GM23338 (cell line): ENCODE measurements around the gene SAMD10. TPM values are rescaled to one million over a fixed set of nuclear protein-coding genes. Genes with fewer than 3 reads are reported as not detected.

ENCODE experiments used
- ATAC-seq: fragments of 200-7000 bp; cut with Tn5 transposase; 3 replicates; pipeline ENCODE4 v1.9.1; 2020
- DNase-seq: peaks from one replicate; pipeline ENCODE4 v3.0.0-alpha.2; 2015; ENCODE audit warnings: low spot score
- H2AFZ ChIP-seq: fragments of 200-600 bp; sonication (generic); 2 replicates; pipeline ENCODE4 v1.8.0; 2016; ENCODE audit warnings: antibody characterized with exemption, mild to moderate bottlenecking, moderate library complexity
- H3F3A ChIP-seq: fragments of 200-600 bp; sonication (generic); replicated peaks from 2 replicates; pipeline ENCODE4 v1.8.0; 2017; ENCODE audit warnings: antibody characterized with exemption, mixed run types, low read depth
- H3K27ac ChIP-seq: fragments of 200-600 bp; sonication (generic); 2 replicates; pipeline ENCODE4 v1.6.1; 2016; ENCODE audit warnings: low read depth
- H3K27me3 ChIP-seq: fragments of 200-600 bp; sonication (generic); 2 replicates; pipeline ENCODE4 v1.8.0; 2016; ENCODE audit warnings: mild to moderate bottlenecking, mixed run types, moderate library complexity; ENCODE audit not compliant: insufficient read depth
- H3K36me3 ChIP-seq: fragments of 200-600 bp; sonication (generic); 2 replicates; pipeline ENCODE4 v1.8.0; 2016; ENCODE audit warnings: mild to moderate bottlenecking; ENCODE audit not compliant: insufficient read depth
- H3K4me1 ChIP-seq: fragments of 200-600 bp; sonication (generic); 2 replicates; pipeline ENCODE4 v1.8.0; 2016; ENCODE audit warnings: mild to moderate bottlenecking, moderate library complexity; ENCODE audit not compliant: insufficient read depth
- H3K4me2 ChIP-seq: fragments of 200-600 bp; sonication (generic); 2 replicates; pipeline ENCODE4 v1.7.1; 2017; ENCODE audit warnings: mixed run types
- H3K4me3 ChIP-seq: fragments of 200-600 bp; sonication (generic); 2 replicates; pipeline ENCODE4 v1.6.1; 2016; ENCODE audit warnings: mixed run types
- H3K79me2 ChIP-seq: fragments of 200-600 bp; sonication (generic); replicated peaks from 2 replicates; pipeline ENCODE4 v1.8.0; 2017; ENCODE audit warnings: mild to moderate bottlenecking; ENCODE audit not compliant: insufficient read depth
- H3K9me2 ChIP-seq: fragments of 200-600 bp; sonication (generic); 2 replicates; pipeline ENCODE4 v1.8.0; 2017; ENCODE audit not compliant: insufficient read depth
- H4K20me1 ChIP-seq: fragments of 200-600 bp; sonication (generic); replicated peaks from 2 replicates; pipeline ENCODE4 v1.8.0; 2017; ENCODE audit warnings: mild to moderate bottlenecking; ENCODE audit not compliant: insufficient read depth
- H3K27ac Mint-ChIP-seq: 2 replicates; pipeline ENCODE4 v1.8.0; 2020; ENCODE audit warnings: inconsistent platforms, mild to moderate bottlenecking, moderate library complexity, mixed read lengths
- H3K27me3 Mint-ChIP-seq: 3 replicates; pipeline ENCODE4 v1.8.0; 2022; ENCODE audit warnings: low read depth, mild to moderate bottlenecking, moderate library complexity, mixed read lengths, inconsistent platforms; ENCODE audit not compliant: insufficient read depth, poor library complexity
- H3K36me3 Mint-ChIP-seq: 3 replicates; pipeline ENCODE4 v1.8.0; 2021; ENCODE audit warnings: low read depth, mild to moderate bottlenecking, inconsistent platforms, moderate library complexity, mixed read lengths
- H3K4me1 Mint-ChIP-seq: 3 replicates; pipeline ENCODE4 v1.8.0; 2020; ENCODE audit warnings: mild to moderate bottlenecking, inconsistent platforms, mixed read lengths
- H3K4me3 Mint-ChIP-seq: 3 replicates; pipeline ENCODE4 v1.8.0; 2021; ENCODE audit warnings: moderate library complexity, mild to moderate bottlenecking, inconsistent platforms, mixed read lengths
- H3K9me3 Mint-ChIP-seq: 3 replicates; pipeline ENCODE4 v1.8.0; 2020; ENCODE audit warnings: moderate library complexity, mild to moderate bottlenecking, inconsistent platforms, mixed read lengths
- EZH2 ChIP-seq: fragments of 200-600 bp; sonication (generic); IDR thresholded peaks from one replicate; pipeline ENCODE4 v1.8.0; 2017; ENCODE audit warnings: antibody characterized with exemption, mild to moderate bottlenecking, low read depth; ENCODE audit not compliant: unreplicated experiment
- ZNF331 ChIP-seq: fragments of 250-450 bp; sonication (Bioruptor Pico); IDR thresholded peaks from 2 replicates; pipeline ENCODE4 v1.5.0; 2020; ENCODE audit warnings: low read depth, mild to moderate bottlenecking, moderate library complexity
- polyA plus RNA-seq: library from polyadenylated mRNA; unstranded; fragments of >200 nt; fragmentation: Nextera tagmentation; extraction: Ambion mirVana; gene quantifications from 2 replicates; pipeline ENCODE4 v1.2.1, GENCODE V29; 2016
- total RNA-seq: library from RNA; depleted of rRNA; stranded (reverse); fragments of >200 nt; shearing (Covaris generic); gene quantifications from 2 replicates; pipeline ENCODE4 v1.2.3, GENCODE V29; 2014
- TF ChIP-seq, protein P1 (sequence below): fragments of 250-450 bp; sonication (Bioruptor Pico); IDR thresholded peaks from 2 replicates; pipeline ENCODE4 v1.5.0; 2020; ENCODE audit warnings: mild to moderate bottlenecking, moderate library complexity
- TF ChIP-seq, protein P2 (sequence below): IDR thresholded peaks from 2 replicates; pipeline ENCODE4 v1.6.1; 2016; ENCODE audit warnings: antibody characterized with exemption

The SAMD10 gene
- total and polyA plus RNA-seq, 2 experiments from 2014 or later: 2.1 to 7.3 TPM

DNA sequence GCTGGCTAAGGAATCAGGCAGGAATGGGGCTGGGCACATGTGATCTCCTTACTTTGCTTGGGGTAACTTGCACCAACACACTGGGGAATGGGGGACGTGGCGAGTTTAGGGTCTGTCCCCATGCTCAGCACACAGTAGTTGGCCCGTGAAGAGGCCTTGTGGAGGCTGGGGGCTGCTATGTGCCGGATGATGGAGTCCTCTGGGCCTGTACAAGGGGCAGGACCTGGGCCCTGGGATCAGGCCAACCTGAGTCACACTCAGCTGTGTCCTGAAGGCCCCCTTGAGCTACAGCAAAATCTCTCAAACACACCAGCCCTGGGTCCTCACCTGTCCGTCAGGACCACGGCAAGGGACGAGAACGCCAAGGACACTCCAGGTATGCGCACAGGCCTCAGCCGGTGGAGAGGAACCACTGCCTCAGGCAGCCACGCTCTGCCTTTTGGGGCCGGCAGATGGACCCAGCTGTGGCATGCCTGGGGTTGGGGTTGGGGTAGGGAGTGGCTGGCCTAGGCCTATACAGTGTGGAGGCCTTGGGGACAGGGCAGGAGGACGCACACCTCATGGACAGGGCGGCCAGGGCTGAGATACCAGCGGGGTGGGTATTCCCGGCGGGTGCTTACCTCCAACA lies 34.3 kb downstream of the SAMD10 start (continued):
- TF ChIP-seq, protein P1, sequence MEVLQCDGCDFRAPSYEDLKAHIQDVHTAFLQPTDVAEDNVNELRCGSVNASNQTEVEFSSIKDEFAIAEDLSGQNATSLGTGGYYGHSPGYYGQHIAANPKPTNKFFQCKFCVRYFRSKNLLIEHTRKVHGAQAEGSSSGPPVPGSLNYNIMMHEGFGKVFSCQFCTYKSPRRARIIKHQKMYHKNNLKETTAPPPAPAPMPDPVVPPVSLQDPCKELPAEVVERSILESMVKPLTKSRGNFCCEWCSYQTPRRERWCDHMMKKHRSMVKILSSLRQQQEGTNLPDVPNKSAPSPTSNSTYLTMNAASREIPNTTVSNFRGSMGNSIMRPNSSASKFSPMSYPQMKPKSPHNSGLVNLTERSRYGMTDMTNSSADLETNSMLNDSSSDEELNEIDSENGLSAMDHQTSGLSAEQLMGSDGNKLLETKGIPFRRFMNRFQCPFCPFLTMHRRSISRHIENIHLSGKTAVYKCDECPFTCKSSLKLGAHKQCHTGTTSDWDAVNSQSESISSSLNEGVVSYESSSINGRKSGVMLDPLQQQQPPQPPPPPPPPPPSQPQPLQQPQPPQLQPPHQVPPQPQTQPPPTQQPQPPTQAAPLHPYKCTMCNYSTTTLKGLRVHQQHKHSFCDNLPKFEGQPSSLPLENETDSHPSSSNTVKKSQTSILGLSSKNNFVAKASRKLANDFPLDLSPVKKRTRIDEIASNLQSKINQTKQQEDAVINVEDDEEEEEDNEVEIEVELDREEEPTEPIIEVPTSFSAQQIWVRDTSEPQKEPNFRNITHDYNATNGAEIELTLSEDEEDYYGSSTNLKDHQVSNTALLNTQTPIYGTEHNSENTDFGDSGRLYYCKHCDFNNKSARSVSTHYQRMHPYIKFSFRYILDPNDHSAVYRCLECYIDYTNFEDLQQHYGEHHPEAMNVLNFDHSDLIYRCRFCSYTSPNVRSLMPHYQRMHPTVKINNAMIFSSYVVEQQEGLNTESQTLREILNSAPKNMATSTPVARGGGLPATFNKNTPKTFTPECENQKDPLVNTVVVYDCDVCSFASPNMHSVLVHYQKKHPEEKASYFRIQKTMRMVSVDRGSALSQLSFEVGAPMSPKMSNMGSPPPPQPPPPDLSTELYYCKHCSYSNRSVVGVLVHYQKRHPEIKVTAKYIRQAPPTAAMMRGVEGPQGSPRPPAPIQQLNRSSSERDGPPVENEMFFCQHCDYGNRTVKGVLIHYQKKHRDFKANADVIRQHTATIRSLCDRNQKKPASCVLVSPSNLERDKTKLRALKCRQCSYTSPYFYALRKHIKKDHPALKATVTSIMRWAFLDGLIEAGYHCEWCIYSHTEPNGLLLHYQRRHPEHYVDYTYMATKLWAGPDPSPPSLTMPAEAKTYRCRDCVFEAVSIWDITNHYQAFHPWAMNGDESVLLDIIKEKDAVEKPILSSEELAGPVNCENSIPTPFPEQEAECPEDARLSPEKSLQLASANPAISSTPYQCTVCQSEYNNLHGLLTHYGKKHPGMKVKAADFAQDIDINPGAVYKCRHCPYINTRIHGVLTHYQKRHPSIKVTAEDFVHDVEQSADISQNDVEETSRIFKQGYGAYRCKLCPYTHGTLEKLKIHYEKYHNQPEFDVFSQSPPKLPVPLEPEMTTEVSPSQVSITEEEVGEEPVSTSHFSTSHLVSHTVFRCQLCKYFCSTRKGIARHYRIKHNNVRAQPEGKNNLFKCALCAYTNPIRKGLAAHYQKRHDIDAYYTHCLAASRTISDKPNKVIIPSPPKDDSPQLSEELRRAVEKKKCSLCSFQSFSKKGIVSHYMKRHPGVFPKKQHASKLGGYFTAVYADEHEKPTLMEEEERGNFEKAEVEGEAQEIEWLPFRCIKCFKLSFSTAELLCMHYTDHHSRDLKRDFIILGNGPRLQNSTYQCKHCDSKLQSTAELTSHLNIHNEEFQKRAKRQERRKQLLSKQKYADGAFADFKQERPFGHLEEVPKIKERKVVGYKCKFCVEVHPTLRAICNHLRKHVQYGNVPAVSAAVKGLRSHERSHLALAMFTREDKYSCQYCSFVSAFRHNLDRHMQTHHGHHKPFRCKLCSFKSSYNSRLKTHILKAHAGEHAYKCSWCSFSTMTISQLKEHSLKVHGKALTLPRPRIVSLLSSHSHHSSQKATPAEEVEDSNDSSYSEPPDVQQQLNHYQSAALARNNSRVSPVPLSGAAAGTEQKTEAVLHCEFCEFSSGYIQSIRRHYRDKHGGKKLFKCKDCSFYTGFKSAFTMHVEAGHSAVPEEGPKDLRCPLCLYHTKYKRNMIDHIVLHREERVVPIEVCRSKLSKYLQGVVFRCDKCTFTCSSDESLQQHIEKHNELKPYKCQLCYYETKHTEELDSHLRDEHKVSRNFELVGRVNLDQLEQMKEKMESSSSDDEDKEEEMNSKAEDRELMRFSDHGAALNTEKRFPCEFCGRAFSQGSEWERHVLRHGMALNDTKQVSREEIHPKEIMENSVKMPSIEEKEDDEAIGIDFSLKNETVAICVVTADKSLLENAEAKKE (CRISPR knock-in tag): no peak
- no peak for TF ChIP-seq EZH2
- no peak for TF ChIP-seq ZNF331

DNA sequence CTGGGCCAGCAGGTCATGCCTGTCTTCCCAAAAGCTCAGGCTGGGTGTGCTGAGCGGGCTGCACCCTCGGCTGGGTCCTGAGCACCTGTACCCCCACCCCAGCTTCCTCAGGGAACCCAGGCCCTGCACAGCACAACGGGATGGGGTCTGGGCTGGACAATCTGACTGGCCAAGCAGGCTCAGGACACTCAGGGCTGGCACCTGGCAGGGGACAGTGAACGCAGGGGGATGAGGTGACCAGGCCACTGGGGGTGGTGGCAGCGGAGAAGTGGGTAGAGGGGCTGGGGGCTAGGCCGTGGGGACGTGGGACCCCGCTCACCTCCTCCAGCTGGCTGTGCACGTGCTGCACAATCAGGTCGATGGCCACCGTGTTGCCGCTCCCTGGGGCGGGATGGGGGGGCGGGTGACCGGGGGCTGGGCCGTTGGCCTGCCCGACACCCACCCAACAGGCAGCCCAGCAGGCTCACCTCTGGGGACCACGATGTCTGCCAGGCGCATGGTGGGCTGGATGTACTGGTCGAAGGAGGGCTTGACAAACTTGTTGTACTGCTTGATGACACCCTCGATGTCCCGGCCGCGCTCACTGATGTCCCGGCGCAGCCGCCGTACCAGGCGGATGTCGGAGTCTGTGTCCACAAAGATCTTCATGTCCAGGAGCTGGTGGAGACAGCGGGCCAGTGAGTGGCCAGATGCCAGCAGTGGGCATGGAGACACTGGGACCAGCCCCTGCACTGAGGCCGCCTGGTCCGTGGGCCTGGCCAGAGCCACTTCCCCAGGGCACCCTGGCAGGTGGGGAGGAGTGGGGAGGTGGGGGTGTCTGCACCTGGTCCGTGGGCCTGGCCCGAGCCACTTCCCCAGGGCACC lies 35.1 kb downstream of the SAMD10 start:
- Mint-ChIP-seq H3K27me3 (peaks cover 33% of the 10 kb centered on the region), H3K9me3 (peaks cover 8% of the 10 kb centered on the region; the same call in 1 of the 3 replicates), H3K4me3 (no peak overlapping the region), H3K36me3 (peaks cover 23% of the 10 kb centered on the region), H3K27ac (no peak overlapping the region), H3K4me1 (peaks cover 15% of the 10 kb centered on the region)
- H4K20me1 ChIP-seq: peaks cover 11% of the 10 kb centered on the region
- peaks cover 25% of the 10 kb centered on the region for H3K79me2 ChIP-seq
- no peak overlapping the region for H3K4me2 ChIP-seq
- no peaks in the 10 kb centered on the region for H3K27me3 ChIP-seq
- peak overlapping the region; percentile 79; the same call in 1 of the 2 replicates for H3K27ac ChIP-seq
- no peak overlapping the region for H3K4me3 ChIP-seq
- TF ChIP-seq, protein P2, sequence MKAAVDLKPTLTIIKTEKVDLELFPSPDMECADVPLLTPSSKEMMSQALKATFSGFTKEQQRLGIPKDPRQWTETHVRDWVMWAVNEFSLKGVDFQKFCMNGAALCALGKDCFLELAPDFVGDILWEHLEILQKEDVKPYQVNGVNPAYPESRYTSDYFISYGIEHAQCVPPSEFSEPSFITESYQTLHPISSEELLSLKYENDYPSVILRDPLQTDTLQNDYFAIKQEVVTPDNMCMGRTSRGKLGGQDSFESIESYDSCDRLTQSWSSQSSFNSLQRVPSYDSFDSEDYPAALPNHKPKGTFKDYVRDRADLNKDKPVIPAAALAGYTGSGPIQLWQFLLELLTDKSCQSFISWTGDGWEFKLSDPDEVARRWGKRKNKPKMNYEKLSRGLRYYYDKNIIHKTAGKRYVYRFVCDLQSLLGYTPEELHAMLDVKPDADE: no peak
- peaks cover 37% of the 10 kb centered on the region for H3F3A ChIP-seq
- H3K36me3 ChIP-seq: no peaks in the 10 kb centered on the region
- no peaks in the 10 kb centered on the region for H3K9me2 ChIP-seq
- peaks cover 17% of the 10 kb centered on the region; the same call in 1 of the 2 replicates for H3K4me1 ChIP-seq
- DNase-seq (no peak), ATAC-seq (no peak)
- H2AFZ ChIP-seq: no peak overlapping the region
